ENCODE results near the gene TUBB4A.

DNA sequence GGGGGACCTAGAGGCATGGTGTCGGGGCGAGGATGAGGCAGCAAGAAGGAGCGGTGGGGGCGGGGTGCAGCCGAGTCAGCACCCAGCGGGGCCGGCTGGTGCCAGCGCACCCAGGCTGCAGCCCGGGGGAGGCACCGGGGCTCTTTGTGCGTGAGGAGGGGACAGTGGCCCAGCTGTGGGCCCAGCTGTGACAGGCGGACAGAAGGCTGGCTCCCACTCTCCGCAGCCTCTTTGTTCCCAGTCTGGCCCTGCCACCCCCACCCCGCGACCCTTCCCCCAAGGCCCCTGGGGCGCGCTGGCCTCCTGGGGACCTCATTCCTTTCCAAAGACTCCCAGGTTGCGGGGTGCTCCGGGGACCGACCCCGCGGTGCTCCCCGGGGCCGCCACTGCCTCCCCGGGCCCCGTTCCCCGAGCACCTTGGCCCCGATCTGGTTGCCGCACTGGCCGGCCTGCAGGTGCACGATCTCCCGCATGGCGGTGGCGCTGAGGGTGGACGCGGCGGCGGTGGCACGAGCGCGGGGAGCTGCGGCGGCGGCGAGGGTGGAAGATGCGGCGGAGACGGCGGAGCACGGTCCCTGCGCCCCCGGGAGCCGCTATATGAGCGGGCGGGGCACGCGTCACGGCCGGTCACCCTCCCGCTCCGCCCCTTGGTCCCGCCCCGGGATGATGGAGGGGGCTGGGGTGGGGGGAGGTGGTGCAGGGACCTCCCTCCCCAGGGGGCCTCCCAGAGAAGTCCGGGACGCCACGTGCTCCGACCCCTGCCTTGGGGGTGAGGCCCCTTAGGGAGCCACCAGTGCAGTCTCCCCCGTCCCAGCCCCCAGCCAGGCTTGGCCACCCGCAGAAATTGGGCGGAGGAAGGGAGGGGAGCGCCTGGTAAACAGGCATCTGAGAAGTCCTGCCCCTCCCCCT, at the start of gene TUBB4A:
- TF ChIP-seq, protein P1, sequence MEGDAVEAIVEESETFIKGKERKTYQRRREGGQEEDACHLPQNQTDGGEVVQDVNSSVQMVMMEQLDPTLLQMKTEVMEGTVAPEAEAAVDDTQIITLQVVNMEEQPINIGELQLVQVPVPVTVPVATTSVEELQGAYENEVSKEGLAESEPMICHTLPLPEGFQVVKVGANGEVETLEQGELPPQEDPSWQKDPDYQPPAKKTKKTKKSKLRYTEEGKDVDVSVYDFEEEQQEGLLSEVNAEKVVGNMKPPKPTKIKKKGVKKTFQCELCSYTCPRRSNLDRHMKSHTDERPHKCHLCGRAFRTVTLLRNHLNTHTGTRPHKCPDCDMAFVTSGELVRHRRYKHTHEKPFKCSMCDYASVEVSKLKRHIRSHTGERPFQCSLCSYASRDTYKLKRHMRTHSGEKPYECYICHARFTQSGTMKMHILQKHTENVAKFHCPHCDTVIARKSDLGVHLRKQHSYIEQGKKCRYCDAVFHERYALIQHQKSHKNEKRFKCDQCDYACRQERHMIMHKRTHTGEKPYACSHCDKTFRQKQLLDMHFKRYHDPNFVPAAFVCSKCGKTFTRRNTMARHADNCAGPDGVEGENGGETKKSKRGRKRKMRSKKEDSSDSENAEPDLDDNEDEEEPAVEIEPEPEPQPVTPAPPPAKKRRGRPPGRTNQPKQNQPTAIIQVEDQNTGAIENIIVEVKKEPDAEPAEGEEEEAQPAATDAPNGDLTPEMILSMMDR (IDR thresholded peaks at IDR 0.05), result peak in 2 of 7 experiments; percentile 16 to 29
- TF ChIP-seq POLR2A (IDR thresholded peaks at IDR 0.05), result no peak
